ENCODE results near the gene B4GALT5.
"Not testable (repeated sequence)": the region's sequence is repeated elsewhere in the genome, so short reads cannot be mapped to it uniquely, and the experiment has no call there.

GRCh38 chr20:49624988-49625387 is 88.7 kb downstream of the B4GALT5 start:
- TF ChIP-seq, protein P1, sequence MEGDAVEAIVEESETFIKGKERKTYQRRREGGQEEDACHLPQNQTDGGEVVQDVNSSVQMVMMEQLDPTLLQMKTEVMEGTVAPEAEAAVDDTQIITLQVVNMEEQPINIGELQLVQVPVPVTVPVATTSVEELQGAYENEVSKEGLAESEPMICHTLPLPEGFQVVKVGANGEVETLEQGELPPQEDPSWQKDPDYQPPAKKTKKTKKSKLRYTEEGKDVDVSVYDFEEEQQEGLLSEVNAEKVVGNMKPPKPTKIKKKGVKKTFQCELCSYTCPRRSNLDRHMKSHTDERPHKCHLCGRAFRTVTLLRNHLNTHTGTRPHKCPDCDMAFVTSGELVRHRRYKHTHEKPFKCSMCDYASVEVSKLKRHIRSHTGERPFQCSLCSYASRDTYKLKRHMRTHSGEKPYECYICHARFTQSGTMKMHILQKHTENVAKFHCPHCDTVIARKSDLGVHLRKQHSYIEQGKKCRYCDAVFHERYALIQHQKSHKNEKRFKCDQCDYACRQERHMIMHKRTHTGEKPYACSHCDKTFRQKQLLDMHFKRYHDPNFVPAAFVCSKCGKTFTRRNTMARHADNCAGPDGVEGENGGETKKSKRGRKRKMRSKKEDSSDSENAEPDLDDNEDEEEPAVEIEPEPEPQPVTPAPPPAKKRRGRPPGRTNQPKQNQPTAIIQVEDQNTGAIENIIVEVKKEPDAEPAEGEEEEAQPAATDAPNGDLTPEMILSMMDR (IDR thresholded peaks at IDR 0.05): not testable (repeated sequence)
- not testable (repeated sequence) for TF ChIP-seq POLR2A (IDR thresholded peaks at IDR 0.05)

All from breast epithelium (tissue), 3 donors.